OCI-LY1 (cell line): Measurements from ENCODE around the gene VAMP7.

Experiments used
- CTCF ChIP-seq: fragments of 200-600 bp; sonication (generic), shearing (Covaris generic); IDR thresholded peaks from 2 replicates; pipeline ENCODE4 v1.5.1; 2017; ENCODE audit warnings: mild to moderate bottlenecking, antibody characterized with exemption, low read length, moderate library complexity, mixed read lengths
- EZH2 ChIP-seq: fragments of 200-600 bp; sonication (generic), shearing (Covaris generic); IDR thresholded peaks from 2 replicates; pipeline ENCODE4 v1.8.0; 2017; ENCODE audit warnings: borderline replicate concordance, mixed run types, mild to moderate bottlenecking, antibody characterized with exemption, low read length, moderate library complexity, mixed read lengths

- no peak for TF ChIP-seq CTCF
- no peak for TF ChIP-seq EZH2
Observed at GRCh38 chrX:155923200-155923599, 42.1 kb downstream of the VAMP7 start.
